HEK293 (cell line): ENCODE measurements around the gene AKT2.

Experiments
- CTCF ChIA-PET: fragments of 350-600 bp; formaldehyde crosslinking; extraction: SDS; loops from one replicate; lab custom pipeline; 2021; ENCODE audit warnings: antibody characterized with exemption; lab: Yijun Ruan, JAX
- POLR2A ChIA-PET: fragments of 300-600 bp; formaldehyde crosslinking; extraction: SDS; loops from one replicate; lab custom pipeline; 2020; ENCODE audit warnings: antibody characterized with exemption, inconsistent platforms; lab: Yijun Ruan, JAX
- H3K27ac ChIP-seq: fragments of 200-500 bp; sonication (Bioruptor generic); 2 replicates; pipeline ENCODE4 v1.5.1; 2014; ENCODE audit warnings: low read depth, low read length, control low read depth, inconsistent platforms; ENCODE audit errors: extremely low read depth
- H3K36me3 ChIP-seq, 2 experiments: fragments of 200-500 bp in 1 of 2; sonication (Bioruptor generic) in 1 of 2; 1 replicate in 1 of 2; 2 replicates in 1 of 2; pipeline ENCODE4 v1.5.1; 2014 to 2017; ENCODE audit warnings: inconsistent platforms in 2 of 2, low read length in 2 of 2; ENCODE audit not compliant: control insufficient read depth in 2 of 2, insufficient read depth in 1 of 2
- H3K4me1 ChIP-seq: fragments of 200-500 bp; sonication (Bioruptor generic); 2 replicates; pipeline ENCODE4 v1.5.1; 2014; ENCODE audit warnings: mild to moderate bottlenecking, low read length, inconsistent platforms; ENCODE audit not compliant: control insufficient read depth, insufficient read depth
- H3K4me3 ChIP-seq: 2 replicates; pipeline ENCODE4 v1.5.1; 2011; ENCODE audit warnings: low read depth, mild to moderate bottlenecking, control low read depth, low read length, moderate library complexity
- H3K9me3 ChIP-seq: fragments of 200-500 bp; sonication (Bioruptor generic); 2 replicates; pipeline ENCODE4 v1.5.1; 2014; ENCODE audit warnings: low read depth, low read length, inconsistent platforms; ENCODE audit not compliant: control insufficient read depth, insufficient read depth
- GLIS2 ChIP-seq: fragments of 450-650 bp; formaldehyde crosslinking; IDR thresholded peaks from 2 replicates; pipeline ENCODE4 v1.5.1; 2016; ENCODE audit warnings: missing biosample characterization, missing genetic modification characterization
- KLF16 ChIP-seq: fragments of 450-650 bp; formaldehyde crosslinking; IDR thresholded peaks from 2 replicates; pipeline ENCODE4 v1.5.1; 2017; ENCODE audit warnings: missing biosample characterization, missing genetic modification characterization
- KLF8 ChIP-seq: fragments of 450-650 bp; formaldehyde crosslinking; IDR thresholded peaks from 2 replicates; pipeline ENCODE4 v1.5.1; 2016; ENCODE audit warnings: missing biosample characterization, missing genetic modification characterization
- KLF9 ChIP-seq: fragments of 450-650 bp; formaldehyde crosslinking; IDR thresholded peaks from 2 replicates; pipeline ENCODE4 v1.5.1; 2016; ENCODE audit warnings: missing biosample characterization, missing genetic modification characterization, low read depth
- PRDM1 ChIP-seq: fragments of 450-650 bp; formaldehyde crosslinking; IDR thresholded peaks from 2 replicates; pipeline ENCODE4; 2016; ENCODE audit warnings: missing biosample characterization, missing genetic modification characterization
- SCRT2 ChIP-seq: fragments of 450-650 bp; formaldehyde crosslinking; IDR thresholded peaks from 2 replicates; pipeline ENCODE4 v1.5.1; 2016; ENCODE audit warnings: missing biosample characterization, missing genetic modification characterization
- SP2 ChIP-seq: fragments of 450-650 bp; formaldehyde crosslinking; IDR thresholded peaks from 2 replicates; pipeline ENCODE4 v1.5.1; 2016; ENCODE audit warnings: missing biosample characterization, missing genetic modification characterization
- TRIM28 ChIP-seq: IDR thresholded peaks from 2 replicates; pipeline ENCODE4 v1.6.1; 2011; ENCODE audit warnings: low read length, control low read depth, borderline replicate concordance
- ZBTB21 ChIP-seq: fragments of 450-650 bp; formaldehyde crosslinking; IDR thresholded peaks from 2 replicates; pipeline ENCODE4 v1.5.1; 2017; ENCODE audit warnings: missing biosample characterization, missing genetic modification characterization
- ZBTB48 ChIP-seq: fragments of 450-650 bp; formaldehyde crosslinking; IDR thresholded peaks from 2 replicates; pipeline ENCODE4 v1.5.1; 2016; ENCODE audit warnings: missing biosample characterization, missing genetic modification characterization
- ZIC2 ChIP-seq: fragments of 450-650 bp; formaldehyde crosslinking; IDR thresholded peaks from 2 replicates; pipeline ENCODE4 v1.5.1; 2016; ENCODE audit warnings: missing biosample characterization, missing genetic modification characterization
- ZNF155 ChIP-seq: fragments of 450-650 bp; formaldehyde crosslinking; IDR thresholded peaks from 2 replicates; pipeline ENCODE4 v1.5.1; 2016; ENCODE audit warnings: missing biosample characterization, missing genetic modification characterization
- ZNF221 ChIP-seq: fragments of 450-650 bp; formaldehyde crosslinking; IDR thresholded peaks from 2 replicates; pipeline ENCODE4 v1.5.1; 2017; ENCODE audit warnings: missing biosample characterization, missing genetic modification characterization, borderline replicate concordance
- ZNF266 ChIP-seq: fragments of 450-650 bp; formaldehyde crosslinking; IDR thresholded peaks from 2 replicates; pipeline ENCODE4 v1.5.1; 2016; ENCODE audit warnings: missing biosample characterization, missing genetic modification characterization, low read depth
- ZNF529 ChIP-seq: fragments of 450-650 bp; formaldehyde crosslinking; IDR thresholded peaks from 2 replicates; pipeline ENCODE4 v1.5.1; 2017; ENCODE audit warnings: missing genetic modification characterization, missing biosample characterization; ENCODE audit not compliant: insufficient replicate concordance
- ZNF585B ChIP-seq: fragments of 450-650 bp; formaldehyde crosslinking; IDR thresholded peaks from 2 replicates; pipeline ENCODE4 v1.5.1; 2016; ENCODE audit warnings: missing biosample characterization, missing genetic modification characterization
- ZNF600 ChIP-seq: fragments of 450-650 bp; formaldehyde crosslinking; IDR thresholded peaks from 2 replicates; pipeline ENCODE4 v1.5.1; 2016; ENCODE audit warnings: missing biosample characterization, missing genetic modification characterization
- ZNF701 ChIP-seq: fragments of 450-650 bp; formaldehyde crosslinking; IDR thresholded peaks from 2 replicates; pipeline ENCODE4 v1.5.1; 2016; ENCODE audit warnings: missing biosample characterization, missing genetic modification characterization
- ZNF76 ChIP-seq: fragments of 450-650 bp; formaldehyde crosslinking; IDR thresholded peaks from 2 replicates; pipeline ENCODE4; 2016; ENCODE audit warnings: low read depth, missing biosample characterization, missing genetic modification characterization, borderline replicate concordance
- ZNF830 ChIP-seq: fragments of 450-650 bp; IDR thresholded peaks from 2 replicates; pipeline ENCODE4 v1.5.0; 2018; ENCODE audit warnings: missing biosample characterization, missing genetic modification characterization, low read depth, mild to moderate bottlenecking, moderate library complexity
- ZSCAN23 ChIP-seq: fragments of 450-650 bp; formaldehyde crosslinking; IDR thresholded peaks from 2 replicates; pipeline ENCODE4 v1.5.1; 2016; ENCODE audit warnings: missing biosample characterization, missing genetic modification characterization
- TF ChIP-seq, protein P1 (sequence below): fragments of 450-650 bp; formaldehyde crosslinking; IDR thresholded peaks from 2 replicates; pipeline ENCODE4 v1.5.1; 2017; ENCODE audit warnings: missing biosample characterization, missing genetic modification characterization
- TF ChIP-seq, protein P2 (sequence below): fragments of 450-650 bp; formaldehyde crosslinking; IDR thresholded peaks from 2 replicates; pipeline ENCODE4 v1.5.0; 2017; ENCODE audit warnings: missing biosample characterization, missing genetic modification characterization, borderline replicate concordance
- TF ChIP-seq, protein P3 (sequence below): fragments of 450-650 bp; formaldehyde crosslinking; IDR thresholded peaks from 2 replicates; pipeline ENCODE4 v1.5.1; 2017; ENCODE audit warnings: missing biosample characterization, mild to moderate bottlenecking, missing genetic modification characterization, moderate library complexity
- TF ChIP-seq, protein P4 (sequence below): fragments of 450-650 bp; formaldehyde crosslinking; IDR thresholded peaks from 2 replicates; pipeline ENCODE4 v1.5.1; 2016; ENCODE audit warnings: missing biosample characterization, missing genetic modification characterization
- TF ChIP-seq, protein P5 (sequence below): fragments of 450-650 bp; formaldehyde crosslinking; conservative IDR thresholded peaks from 2 replicates; pipeline ENCODE4 v1.5.1; 2016; ENCODE audit warnings: low read depth, missing biosample characterization, missing genetic modification characterization

Gene AKT2

DNA sequence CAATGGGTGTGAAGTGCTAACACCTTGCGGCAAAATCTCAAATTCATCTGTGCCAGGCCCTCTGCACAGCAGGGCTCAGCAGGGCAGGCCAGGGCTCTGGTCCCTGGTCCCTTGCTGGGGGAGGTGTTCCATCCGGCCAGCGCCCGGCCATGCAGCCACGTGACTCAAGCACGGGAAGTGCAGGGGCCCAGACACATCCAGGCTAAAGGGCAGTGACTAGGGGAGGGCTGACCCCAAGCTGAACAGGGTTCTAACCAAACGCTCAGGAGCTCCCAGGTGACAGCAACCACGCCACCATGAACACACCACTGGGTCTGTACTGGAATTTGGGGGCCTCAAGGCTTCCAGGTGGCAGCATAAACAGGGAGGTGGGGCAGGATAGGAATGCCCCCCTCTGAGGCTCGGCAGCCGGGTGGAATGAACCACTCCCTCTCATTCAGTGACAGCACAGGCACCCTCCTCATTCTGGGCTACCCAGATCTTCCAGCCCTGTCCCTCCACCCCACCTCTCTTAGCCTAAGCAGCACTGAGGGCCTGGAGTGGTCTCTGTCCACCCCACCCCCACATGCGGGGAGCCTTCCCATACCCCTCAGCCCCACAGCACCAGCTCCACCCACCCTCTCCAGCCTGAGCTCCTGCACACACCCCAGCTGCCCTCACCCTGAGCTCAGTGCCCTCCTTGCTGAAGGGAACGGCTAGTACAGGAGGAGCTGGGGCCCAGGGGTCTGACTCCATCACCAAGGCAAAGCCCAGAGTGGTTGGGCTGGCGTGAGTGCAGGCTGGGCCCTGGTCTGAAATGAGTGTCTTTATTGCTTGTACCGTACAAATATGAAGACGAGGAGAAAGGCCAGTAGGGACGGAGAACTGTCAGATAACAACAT, 53.4 kb downstream of the AKT2 start:
- CTCF ChIA-PET = interaction anchor here (0.6 to 1.4 kb wide), 4 partner anchors 14 to 443 kb away, joined by 3 to 5 read pairs (median 3); partner anchors contain the start of gene TTC9B
- POLR2A ChIA-PET = interaction anchor here (1.1 kb wide), 1 partner anchor 45 kb away, joined by 3 read pairs; no protein-coding TSS in a partner anchor
- Histone ChIP-seq H3K9me3 (no peaks in the 10 kb centered on the region), H3K36me3 (peaks cover 24 to 38% of the 10 kb centered on the region in 2 experiments), H3K4me3 (no peak overlapping the region), H3K27ac (peak overlapping the region; percentile 24; the same call in 1 of the 2 replicates), H3K4me1 (peaks cover 11% of the 10 kb centered on the region)
- TF ChIP-seq, protein P1, sequence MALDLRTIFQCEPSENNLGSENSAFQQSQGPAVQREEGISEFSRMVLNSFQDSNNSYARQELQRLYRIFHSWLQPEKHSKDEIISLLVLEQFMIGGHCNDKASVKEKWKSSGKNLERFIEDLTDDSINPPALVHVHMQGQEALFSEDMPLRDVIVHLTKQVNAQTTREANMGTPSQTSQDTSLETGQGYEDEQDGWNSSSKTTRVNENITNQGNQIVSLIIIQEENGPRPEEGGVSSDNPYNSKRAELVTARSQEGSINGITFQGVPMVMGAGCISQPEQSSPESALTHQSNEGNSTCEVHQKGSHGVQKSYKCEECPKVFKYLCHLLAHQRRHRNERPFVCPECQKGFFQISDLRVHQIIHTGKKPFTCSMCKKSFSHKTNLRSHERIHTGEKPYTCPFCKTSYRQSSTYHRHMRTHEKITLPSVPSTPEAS (tag by site-specific recombination) = no peak
- no peak for TF ChIP-seq ZNF155 (tag by site-specific recombination)
- no peak for TF ChIP-seq ZNF529 (tag by site-specific recombination)
- no peak for TF ChIP-seq KLF8 (tag by site-specific recombination)
- peak; percentile 68 for TF ChIP-seq ZNF600 (tag by site-specific recombination)
- TF ChIP-seq ZNF830 (tag by site-specific recombination) = no peak
- peak; percentile 70 for TF ChIP-seq ZIC2 (tag by site-specific recombination)
- TF ChIP-seq ZNF701 (tag by site-specific recombination) = no peak
- TF ChIP-seq ZBTB21 = no peak
- no peak for TF ChIP-seq ZNF76 (tag by site-specific recombination)
- TF ChIP-seq TRIM28 = no peak
- no peak for TF ChIP-seq ZNF266 (tag by site-specific recombination)
- TF ChIP-seq, protein P2, sequence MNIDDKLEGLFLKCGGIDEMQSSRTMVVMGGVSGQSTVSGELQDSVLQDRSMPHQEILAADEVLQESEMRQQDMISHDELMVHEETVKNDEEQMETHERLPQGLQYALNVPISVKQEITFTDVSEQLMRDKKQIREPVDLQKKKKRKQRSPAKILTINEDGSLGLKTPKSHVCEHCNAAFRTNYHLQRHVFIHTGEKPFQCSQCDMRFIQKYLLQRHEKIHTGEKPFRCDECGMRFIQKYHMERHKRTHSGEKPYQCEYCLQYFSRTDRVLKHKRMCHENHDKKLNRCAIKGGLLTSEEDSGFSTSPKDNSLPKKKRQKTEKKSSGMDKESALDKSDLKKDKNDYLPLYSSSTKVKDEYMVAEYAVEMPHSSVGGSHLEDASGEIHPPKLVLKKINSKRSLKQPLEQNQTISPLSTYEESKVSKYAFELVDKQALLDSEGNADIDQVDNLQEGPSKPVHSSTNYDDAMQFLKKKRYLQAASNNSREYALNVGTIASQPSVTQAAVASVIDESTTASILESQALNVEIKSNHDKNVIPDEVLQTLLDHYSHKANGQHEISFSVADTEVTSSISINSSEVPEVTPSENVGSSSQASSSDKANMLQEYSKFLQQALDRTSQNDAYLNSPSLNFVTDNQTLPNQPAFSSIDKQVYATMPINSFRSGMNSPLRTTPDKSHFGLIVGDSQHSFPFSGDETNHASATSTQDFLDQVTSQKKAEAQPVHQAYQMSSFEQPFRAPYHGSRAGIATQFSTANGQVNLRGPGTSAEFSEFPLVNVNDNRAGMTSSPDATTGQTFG = no peak
- TF ChIP-seq KLF9 (tag by site-specific recombination) = no peak
- TF ChIP-seq, protein P3, sequence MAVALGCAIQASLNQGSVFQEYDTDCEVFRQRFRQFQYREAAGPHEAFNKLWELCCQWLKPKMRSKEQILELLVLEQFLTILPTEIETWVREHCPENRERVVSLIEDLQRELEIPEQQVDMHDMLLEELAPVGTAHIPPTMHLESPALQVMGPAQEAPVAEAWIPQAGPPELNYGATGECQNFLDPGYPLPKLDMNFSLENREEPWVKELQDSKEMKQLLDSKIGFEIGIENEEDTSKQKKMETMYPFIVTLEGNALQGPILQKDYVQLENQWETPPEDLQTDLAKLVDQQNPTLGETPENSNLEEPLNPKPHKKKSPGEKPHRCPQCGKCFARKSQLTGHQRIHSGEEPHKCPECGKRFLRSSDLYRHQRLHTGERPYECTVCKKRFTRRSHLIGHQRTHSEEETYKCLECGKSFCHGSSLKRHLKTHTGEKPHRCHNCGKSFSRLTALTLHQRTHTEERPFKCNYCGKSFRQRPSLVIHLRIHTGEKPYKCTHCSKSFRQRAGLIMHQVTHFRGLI (tag by site-specific recombination) = peak; percentile 95
- peak; percentile 82 for TF ChIP-seq GLIS2 (tag by site-specific recombination)
- 0 out of 2 replicates have a peak, but pooled peaks have one; percentile 25 for TF ChIP-seq SP2 (tag by site-specific recombination)
- no peak for TF ChIP-seq KLF16 (tag by site-specific recombination)
- no peak for TF ChIP-seq ZSCAN23 (tag by site-specific recombination)
- no peak for TF ChIP-seq SCRT2
- TF ChIP-seq ZNF585B (tag by site-specific recombination) = no peak
- TF ChIP-seq ZBTB48 (tag by site-specific recombination) = peak; percentile 85
- TF ChIP-seq, protein P4, sequence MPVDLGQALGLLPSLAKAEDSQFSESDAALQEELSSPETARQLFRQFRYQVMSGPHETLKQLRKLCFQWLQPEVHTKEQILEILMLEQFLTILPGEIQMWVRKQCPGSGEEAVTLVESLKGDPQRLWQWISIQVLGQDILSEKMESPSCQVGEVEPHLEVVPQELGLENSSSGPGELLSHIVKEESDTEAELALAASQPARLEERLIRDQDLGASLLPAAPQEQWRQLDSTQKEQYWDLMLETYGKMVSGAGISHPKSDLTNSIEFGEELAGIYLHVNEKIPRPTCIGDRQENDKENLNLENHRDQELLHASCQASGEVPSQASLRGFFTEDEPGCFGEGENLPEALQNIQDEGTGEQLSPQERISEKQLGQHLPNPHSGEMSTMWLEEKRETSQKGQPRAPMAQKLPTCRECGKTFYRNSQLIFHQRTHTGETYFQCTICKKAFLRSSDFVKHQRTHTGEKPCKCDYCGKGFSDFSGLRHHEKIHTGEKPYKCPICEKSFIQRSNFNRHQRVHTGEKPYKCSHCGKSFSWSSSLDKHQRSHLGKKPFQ = no peak
- TF ChIP-seq ZNF221 (tag by site-specific recombination) = no peak
- no peak for TF ChIP-seq PRDM1 (tag by site-specific recombination)
- TF ChIP-seq, protein P5, sequence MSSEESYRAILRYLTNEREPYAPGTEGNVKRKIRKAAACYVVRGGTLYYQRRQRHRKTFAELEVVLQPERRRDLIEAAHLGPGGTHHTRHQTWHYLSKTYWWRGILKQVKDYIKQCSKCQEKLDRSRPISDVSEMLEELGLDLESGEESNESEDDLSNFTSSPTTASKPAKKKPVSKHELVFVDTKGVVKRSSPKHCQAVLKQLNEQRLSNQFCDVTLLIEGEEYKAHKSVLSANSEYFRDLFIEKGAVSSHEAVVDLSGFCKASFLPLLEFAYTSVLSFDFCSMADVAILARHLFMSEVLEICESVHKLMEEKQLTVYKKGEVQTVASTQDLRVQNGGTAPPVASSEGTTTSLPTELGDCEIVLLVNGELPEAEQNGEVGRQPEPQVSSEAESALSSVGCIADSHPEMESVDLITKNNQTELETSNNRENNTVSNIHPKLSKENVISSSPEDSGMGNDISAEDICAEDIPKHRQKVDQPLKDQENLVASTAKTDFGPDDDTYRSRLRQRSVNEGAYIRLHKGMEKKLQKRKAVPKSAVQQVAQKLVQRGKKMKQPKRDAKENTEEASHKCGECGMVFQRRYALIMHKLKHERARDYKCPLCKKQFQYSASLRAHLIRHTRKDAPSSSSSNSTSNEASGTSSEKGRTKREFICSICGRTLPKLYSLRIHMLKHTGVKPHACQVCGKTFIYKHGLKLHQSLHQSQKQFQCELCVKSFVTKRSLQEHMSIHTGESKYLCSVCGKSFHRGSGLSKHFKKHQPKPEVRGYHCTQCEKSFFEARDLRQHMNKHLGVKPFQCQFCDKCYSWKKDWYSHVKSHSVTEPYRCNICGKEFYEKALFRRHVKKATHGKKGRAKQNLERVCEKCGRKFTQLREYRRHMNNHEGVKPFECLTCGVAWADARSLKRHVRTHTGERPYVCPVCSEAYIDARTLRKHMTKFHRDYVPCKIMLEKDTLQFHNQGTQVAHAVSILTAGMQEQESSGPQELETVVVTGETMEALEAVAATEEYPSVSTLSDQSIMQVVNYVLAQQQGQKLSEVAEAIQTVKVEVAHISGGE (tag by site-specific recombination) = no peak
